Ovary (tissue), 3 donors: ENCODE measurements around the gene DNAJC17.

Source experiments
- CTCF ChIP-seq, 3 donors: fragments of 450-650 bp in 2 of 3; fragments of 200-600 bp in 1 of 3; IDR thresholded peaks; one replicate each; pipeline versions ENCODE4 v1.5.1 to v1.8.0; 2016 to 2022; ENCODE audit warnings: antibody characterized with exemption in 3 of 3, mild to moderate bottlenecking in 1 of 3
- POLR2A ChIP-seq: fragments of 450-650 bp; IDR thresholded peaks from one replicate; pipeline ENCODE4 v1.6.1; 2017; ENCODE audit warnings: antibody characterized with exemption, mild to moderate bottlenecking, moderate library complexity
- donor health status: DM: no; HTN: no; CAD: no.

DNA sequence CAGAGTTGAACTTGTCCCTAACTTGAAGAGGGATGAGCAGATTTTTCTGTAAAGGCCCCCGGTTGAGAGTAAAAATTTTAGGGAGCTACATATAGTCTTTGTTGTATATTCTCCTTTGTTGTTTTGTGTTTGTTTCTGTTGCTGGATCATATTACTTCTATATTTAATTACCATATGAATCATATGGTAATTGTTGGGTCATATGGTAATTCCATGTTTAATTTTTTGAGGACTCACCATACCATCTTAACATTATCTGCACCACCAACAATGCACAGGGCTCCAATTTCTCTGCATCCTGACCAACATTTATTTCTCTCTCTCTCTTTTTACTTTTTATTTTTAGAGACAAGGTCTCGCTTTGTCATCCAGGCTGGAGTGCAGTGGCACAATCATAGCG lies 7.8 kb downstream of the DNAJC17 start:
- TF ChIP-seq CTCF (IDR thresholded peaks at IDR 0.05) (no peak), POLR2A (no peak)
